ENCODE results near the gene ROCK2.
"Not testable (repeated sequence)": the region's sequence is repeated elsewhere in the genome, so short reads cannot be mapped to it uniquely, and the experiment has no call there.

ROCK2 gene

DNA sequence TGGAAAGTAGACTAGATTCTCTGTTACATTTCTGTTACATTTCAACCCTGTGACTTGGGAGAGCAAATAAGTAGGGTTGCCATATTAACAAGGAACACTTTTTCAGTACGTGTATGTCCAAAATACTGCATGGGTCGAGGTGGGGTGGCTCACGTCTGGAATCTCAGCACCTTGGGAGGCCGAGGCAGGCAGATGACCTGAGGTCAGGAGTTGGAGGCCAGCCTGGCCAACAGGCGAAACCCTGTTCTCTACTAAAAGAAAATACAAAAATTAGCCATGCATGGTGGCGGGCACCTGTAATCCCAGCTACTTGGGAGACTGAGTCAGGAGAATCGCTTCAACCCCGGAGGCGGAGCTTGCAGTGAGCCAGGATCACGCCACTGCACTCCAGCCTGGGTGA is 178.0 kb downstream of the ROCK2 start:
- DNase-seq = no peak

DNA sequence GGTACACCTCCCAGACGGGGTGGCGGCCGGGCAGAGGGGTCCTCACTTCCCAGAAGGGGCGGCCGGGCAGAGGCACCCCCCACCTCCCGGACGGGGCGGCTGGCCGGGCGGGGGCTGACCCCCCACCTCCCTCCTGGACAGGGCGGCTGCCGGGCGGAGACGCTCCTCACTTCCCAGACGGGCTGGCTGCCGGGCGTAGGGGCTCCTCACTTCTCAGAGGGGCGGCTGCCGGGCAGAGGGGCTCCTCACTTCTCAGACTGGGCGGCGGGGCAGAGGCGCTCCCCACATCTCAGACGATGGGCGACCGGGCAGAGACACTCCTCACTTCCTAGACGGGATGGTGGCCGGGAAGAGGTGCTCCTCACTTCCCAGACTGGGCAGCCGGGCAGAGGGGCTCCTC is 179.4 kb downstream of the ROCK2 start:
- not testable (repeated sequence) for DNase-seq

DNA sequence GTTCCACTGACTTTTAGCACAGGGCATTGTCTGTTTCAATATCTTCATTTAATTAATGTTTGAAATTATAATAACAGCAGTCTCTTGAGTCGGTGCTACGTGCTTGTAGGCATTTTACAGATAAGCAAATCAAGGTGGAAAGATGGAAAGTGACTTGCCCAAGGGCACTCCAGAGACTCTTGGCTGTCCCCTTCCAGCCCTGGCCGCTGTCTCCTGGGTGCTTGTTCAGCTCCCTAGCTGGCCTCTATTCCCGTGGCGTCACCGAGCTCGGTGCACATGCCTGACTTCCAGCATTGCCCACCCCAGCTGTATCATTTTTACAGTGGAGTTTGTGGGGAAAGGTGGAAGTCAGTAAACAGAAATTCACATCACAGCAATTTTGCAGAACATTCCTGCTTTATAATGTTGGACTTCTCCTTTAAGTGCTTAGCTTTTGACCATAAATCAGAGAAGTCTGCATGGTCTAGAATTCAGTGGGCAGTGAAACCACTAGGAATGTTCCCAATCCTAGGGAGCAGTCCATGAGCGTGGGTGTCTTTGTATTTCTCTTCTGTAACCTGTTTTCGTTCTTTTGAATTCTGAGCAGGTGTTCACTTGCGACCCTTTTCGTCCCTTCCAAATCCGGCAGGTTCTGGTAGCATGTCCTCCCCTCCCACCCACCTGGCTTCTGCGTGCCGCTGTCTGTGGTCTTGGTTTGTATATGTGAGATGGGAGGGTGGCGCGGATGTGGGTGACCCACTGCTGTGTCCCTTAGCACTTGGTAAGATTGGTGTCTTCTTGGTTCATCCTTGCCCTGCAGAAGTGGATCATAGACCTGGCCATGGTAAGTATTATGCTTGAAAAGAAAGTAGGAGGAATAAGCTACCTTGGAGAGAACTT is 180.8 kb downstream of the ROCK2 start:
- no peak for DNase-seq

DNA sequence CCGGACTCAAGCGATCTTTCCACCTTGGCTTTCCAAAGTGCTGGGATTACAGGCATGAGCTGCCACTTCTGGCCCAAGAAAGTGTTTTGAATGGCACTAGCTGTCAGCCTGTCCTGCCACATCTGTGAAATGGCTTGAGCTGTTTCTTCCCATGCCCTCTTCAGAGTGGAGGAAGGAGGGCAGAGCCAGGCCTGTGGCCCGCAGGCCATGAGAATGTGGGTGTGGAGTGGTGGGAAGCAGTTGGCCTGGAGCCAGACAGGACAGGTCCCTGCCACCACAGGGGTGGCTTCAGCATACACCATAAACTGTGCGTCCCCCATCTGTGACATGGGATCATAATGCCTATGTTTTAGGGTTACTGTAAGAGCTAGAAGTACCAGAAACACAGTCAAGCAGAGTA is 182.7 kb downstream of the ROCK2 start:
- no peak for DNase-seq

DNA sequence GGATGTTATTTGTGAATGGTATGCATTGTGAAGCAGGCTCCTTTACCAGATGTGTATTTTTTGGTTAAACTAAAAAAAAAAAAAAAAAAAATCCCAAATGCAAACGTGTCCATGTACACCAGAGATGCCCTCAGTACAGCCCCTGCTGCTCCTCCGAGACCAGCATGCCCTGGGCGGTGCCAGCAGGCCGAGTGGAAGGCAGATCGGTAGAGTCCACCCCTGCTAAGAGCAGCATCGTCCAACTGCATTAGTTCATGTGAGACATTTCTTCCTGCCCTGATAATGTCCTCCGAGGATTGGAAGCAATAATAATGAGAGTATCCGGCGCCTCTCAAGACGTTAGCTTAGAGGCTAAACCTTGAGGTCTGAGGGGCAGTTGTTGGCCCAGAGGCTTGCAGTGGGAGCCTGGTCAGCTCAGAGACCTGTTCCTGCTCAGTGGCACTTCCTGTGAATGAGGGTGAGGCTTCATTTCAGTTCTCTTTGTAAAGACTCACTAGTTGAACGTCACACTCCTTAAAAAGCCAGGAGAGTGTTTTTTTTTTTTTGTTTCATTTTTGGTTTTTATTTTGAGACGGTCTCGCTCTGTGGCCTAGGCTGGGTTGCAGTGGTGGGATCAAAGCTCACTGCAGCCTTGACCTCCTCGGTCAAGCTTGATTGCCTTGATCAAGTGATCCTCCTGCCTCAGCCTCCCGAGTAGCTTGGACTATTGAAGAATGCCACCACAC is 183.5 kb downstream of the ROCK2 start:
- no peak for DNase-seq

DNA sequence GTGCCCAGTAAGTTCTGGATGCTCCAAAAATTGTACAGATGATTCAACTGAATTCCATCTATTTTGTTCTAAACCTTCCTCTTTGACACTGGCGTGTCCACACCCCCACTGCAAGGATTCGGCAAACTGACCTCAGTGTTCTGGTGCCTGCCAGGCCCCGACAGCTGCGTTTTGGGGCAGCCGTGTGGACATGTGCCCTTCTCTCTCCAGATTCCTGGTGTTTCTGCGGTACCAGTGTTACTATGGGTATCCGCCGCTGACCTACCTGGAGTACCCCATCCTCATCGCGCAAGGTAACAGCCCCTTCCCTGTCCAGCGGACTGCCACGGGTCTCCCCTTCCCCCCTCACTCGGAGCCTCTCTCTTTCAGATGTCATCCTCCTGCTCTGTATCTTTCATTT is 184.2 kb downstream of the ROCK2 start:
- DNase-seq = no peak

DNA sequence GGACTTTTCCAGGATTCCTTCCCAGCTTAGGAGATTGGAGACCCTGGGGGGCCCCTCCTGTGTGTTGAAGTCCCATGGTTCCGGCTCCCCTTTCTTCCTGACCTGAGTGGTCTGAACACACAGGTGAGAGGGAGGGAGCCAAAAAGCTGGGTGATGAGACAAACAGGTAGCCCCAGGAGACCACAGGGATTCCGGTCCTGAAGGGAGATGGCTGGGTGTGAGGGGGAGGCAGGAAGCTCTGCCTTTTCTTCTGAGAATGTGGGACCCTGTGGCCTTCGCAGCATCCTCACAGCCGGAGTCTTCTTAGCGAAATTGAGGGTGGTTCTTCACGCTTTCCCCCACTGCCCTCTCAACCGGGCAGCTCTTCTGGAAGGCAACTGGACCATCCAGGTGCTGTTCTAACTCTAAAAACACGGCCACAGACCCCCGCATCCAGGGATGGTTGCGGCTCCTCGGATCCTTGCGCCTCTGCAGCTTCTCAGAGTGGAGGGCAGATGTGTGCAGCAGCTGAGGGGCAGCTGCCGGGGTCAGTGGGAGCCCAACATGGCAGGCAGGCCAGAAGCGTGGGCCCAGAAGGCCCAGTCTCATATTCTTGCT is 184.8 kb downstream of the ROCK2 start:
- no peak for DNase-seq

DNA sequence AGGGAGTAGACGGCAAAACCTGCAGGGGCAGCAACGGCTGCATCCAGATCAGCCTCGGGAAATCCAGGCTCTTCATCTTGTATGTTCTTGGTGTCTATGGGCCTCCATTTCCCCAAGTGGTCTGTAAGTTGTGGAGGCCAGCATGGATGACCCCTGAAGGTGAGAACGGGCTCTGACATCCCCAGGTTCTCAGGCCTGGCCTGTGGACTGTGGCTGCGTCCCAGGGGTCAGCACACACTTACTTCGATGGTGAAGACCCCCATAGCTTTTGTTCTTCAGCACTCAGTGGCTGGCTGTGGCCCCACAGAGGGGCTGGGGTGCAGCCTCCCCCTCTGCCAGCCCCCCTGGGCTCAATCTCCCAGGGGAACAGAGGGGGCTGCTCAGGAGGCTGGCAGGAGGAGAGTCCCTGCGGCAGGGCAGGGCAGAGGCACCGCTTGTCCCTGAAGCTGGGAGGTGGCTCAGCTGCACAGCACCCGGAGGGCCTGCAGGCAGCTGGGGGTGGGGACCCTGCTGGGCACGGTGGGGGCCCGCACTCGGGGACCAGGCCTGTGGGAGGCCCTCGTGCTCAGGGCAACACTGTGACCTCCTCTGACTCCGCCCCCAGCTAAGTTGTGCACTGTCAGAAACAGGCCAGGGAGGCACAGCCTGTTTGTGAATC is 185.4 kb downstream of the ROCK2 start:
- no peak for DNase-seq

DNA sequence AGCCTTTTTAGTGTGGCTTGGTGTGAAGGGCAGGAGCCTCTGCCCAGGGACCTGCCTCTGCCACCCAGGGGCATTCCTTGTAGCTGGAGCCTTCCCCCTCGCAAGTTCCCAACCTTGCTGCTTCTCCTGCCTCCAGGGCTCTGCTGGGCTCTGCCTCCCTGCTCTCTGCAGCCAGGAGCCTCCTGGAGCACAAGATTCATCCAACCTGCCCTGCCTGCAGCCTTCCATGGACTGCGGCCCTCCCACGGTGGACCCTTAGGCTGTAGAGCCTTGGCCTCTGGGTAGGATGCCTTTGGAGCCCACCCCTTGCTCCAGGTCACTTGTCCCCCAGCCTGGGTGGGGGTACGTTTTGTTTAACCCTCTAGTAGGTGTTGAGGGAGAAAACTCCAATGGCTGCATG is 186.7 kb downstream of the ROCK2 start:
- DNase-seq = no peak

DNA sequence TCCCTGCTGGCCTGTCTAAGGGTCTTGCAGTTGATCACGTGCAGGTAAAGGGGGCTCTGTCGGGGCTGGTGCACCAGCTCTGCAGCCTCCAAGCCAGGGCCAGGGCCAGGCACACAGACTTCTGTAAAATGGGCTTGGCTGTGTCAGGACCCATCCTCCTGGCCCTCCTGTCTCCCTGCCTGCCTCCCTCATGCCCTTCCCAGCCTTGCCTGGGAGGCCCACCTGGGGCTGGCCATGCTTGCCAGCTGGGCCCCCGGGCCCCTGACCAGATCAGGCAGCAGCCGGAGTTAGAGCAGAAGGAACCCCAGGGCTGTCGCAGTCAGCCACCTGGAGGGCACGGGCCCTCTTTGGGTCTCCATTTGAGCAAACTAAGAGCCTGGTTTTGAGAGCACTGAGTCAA is 187.1 kb downstream of the ROCK2 start:
- no peak for DNase-seq

DNA sequence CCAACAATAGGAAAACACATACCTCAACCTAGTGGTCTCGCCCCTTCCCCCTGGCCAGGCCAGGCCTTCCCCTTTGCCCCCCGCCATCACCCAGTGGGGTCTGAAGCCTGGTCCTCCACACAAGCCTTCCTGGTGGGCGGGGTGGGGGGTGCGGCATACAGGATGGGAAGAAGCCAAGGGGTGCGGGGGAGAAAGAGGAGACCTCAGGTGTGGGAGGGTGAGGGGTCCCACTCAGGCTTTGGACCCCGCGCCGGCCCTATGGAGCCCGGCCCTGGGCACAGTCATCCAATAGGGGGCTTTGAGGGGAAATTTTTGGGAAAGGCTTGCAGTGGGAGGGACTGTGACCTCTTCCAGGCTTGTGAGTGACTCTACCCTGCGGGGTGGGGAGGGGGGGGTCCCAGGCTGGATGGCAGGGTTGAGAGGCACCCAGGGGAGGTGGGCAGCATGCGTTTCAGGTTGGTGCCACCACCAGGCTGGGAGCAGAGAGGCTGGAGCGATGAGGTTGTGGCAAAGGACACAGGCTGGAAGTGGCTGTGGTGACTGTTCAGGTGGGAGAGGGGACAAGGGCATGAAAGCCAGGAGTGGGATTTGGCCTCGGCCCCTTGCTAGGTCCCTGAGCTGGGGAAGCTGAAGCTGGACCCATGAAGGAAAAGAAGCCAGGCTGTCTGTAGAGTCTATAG is 187.9 kb downstream of the ROCK2 start:
- DNase-seq = no peak

DNA sequence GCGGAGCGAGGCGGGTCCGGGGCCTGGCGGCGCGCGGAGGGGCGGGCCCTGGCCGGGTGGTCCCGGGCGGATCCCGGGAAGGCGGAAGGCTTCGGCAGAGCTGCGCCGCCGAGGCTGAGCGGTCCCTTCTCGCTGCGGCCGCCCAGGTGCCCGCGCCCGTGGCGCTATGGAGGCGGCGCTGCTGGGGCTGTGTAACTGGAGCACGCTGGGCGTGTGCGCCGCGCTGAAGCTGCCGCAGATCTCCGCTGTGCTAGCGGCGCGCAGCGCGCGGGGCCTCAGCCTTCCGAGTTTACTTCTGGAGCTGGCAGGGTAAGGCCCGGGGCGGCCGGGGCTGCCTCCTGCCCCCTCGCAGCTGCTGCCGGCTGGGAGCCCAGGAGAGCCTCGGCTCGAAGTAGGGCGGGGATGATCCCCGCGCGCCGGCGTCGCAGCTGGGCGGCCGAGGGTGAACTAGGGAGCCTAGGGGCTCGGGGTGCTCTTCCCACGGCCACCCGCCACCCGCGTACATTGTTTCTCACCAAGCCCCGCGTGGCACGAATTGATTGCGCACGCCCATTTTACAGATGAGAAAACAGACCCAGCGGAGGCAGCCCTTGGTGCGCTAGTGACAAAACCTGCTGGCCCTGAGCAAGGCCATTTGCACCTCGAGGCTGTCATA is 188.9 kb downstream of the ROCK2 start, which contains the start of gene SLC66A3:
Gene SLC66A3 (plus strand): TSS at position 87 of the 655 bp plus-strand sequence. CDS start 80 bp downstream, at position 167.
- peak; percentile 71 for DNase-seq

DNA sequence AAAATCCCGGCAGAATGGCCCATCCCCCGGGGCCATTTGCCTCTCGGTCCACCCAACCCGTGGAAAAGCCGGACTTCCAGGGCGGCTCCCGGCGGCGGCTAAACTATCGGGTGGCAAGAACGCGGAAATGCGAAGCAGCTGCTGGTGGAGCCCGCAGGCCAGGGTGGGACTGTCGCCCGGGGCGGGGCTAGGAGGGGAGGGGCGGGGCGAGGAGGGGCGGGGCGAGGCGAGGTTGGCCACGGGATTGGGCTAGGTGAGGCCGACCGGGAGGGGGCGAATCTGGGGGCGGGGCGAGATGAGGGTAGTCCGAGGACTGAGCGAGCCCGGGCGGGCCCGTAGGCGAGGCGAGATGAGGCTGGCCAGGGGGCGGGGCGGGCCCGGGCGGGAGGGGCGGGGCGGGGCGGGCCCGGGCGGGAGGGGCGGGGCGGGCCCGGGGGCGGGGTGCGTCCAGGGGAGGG is 189.5 kb downstream of the ROCK2 start:
- DNase-seq = peak; percentile 75

DNA sequence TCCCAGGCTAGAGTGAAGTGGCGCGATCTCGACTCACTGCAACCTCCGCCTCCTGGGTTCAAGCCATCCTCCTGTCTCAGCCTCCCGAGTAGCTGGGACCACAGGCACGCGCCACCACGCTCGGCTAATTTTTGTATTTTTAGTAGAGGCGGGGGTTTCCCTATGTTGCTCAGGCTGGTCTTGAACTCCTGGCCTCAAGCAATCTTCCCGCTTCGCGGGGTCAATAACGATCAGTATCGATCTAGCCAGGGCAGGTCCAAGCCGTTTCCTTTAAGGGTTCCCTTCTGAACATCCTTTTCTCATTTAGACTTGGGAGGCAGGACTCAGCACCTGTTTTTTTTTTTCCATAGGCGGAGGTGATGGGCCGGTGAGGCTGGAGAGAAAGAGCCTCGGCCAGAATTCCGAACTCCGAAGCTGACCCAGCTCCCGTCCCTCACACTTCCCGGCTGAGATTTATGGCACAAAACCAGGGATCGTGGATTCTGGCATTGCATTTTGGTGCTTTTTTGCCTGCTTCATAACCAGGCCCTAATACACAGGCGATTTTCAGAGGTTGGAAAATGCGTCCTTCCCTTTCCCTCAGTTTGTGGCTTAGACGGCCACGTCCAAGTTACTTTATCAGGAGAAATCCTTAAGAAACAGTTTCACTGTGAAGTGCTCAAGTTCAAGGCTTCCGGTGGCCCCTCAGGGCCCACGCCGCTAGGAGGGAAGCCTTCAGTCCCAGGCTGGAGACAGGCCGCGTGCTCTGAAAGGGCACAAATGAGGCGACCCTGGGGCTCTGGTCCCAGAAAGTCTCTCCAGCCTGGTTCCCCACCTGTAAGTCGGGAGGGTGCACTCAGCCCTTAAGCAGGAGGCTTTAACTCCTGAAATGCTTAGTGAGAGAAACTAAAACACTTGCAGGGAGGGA is 190.2 kb downstream of the ROCK2 start:
- DNase-seq = no peak

DNA sequence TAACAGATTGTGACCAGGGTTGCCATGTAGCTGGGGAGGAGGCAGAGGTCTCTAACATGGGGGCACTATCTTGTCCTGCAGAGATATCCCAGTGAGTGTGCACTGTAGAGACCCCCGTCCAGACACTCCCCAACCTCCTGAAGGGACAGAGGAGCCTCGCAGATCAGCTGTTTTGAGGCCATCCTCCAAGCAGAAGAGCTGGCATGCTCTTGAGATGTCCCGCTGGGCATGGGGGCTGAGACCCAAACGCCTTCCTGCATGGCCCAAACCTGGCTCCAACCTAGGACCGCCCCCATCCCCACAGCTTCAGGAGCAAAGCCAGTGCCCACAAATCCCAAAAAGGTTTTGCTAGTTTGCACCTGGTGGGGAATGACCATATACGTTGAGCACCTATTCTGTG is 191.8 kb downstream of the ROCK2 start:
- no peak for DNase-seq

DNA sequence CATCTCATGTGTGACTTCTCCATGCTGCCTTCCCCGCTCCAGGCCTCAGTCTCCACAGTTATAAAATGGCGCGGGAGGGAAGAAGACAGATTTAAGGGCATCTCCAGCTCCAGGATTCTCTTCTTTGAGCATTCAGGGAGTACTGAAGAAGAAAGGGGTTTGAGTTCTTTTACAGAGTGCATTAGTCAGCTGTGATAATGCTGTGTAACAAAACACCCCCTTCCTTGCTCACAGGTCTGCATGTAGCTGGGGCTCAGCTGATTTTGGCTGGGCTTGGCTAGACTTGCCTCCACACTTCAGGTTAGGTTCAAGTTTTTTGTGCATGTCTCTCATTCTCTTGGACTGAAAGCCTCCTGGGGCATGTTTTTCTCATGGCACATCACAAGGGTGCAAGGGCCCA is 197.2 kb downstream of the ROCK2 start:
- DNase-seq = no peak

DNA sequence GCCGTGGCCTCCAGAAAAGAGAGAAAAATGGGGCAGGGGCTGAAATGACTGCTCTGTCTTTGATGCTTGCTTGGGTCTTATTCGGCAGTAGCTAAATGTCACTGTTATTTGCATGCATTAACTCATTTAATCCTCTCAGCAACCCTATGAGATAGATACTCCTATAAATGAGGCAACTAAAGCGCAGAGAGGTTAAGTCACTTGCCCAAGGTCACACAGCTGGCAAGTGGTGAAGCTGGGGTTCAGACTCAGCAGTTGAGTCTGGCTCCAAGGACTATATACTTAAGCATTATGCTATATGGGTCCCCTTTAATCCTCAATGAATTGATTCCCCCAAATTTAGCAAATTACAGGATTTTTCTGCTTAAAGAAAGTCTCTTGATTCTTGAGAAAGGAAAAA is 198.4 kb downstream of the ROCK2 start:
- DNase-seq = no peak

DNA sequence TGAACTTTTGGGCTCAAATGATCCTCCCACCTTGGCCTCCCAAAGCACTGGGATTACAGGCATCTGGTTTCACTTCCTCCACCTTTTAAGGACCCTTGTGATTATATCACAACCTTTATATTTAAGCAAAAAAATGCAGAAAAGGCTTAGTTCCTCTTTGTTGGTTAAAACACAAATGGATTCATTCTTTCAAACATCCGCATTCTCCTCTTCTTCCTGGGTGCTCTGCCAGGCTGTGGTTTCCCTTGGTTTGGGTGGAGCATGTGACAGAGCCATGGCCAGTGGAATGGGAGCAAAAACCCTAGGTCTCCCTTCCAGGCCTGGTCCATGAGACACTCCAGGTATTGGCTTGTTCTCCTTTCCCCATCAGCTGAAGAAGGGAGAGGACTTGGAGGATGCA is 199.1 kb downstream of the ROCK2 start:
- no peak for DNase-seq

DNA sequence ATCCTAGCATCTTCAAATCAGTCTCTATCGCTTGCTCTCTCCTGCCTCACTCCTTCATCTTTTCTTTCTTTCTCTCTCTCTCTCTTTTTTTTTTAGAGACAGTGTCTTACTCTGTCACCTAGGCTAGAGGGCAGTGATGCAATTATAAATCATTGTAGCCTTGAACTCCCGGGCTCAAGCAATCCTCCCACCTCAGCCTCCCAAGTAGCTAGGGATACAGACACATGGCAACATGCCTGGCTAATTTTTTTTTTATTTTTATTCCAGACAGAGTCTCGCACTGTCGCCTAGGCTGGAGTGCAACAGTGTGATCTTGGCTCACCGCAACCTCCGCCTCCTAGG is 199.7 kb downstream of the ROCK2 start:
- no peak for DNase-seq

DNA sequence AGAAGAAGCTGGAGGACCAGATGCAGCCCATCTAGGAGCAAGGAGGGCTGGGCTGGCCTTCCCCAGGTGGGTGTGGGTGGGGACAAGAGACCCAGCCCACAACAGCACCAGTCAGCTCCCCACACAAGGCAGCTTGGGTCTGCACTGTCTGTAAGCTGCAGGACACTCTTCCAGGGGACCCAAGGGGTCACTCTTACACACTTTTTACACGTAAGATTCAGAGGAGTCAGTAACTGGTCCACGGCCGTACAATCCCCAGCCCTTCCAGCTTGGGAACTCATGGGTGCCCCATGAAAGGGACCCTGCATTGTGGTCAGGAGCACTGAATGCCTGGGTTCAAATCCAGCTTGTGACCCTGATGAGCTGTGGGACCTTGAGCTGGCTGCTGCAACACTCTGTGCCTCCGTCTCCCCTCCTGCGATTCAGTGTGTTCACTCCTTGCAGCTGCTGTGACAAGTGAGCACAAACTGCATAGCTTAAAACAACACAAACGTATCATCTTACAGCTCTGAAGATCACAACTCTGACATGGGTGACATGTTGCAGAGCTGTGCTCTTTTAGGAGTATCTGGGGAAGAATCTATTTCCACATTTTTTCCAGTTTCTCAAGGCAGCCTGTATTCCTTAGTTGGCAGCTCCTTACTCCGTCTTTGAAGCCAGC is 200.2 kb downstream of the ROCK2 start:
- DNase-seq = no peak

DNA sequence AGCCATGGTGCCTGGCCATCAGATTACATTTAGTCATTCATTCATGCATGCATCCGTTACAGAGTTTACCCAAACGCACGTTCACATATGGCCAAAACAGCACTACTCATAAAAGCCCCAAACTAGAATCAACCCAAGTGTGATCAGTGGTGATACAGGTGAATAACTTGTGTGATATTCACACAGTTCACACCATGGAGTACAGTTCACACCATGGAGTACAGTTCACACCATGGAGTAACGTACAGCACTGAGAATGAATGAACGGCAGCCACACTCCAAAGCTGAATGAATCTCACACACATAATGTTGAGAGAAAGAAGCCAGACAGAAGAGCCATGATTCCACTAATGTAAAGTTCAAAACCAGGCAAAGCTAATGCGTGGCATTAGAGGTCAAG is 201.4 kb downstream of the ROCK2 start:
- DNase-seq = no peak

Data from NCI-H446 treated with DMSO at 0.1 percent for 48 hours (cell line).